Measurements from ENCODE around the gene TULP1. TPM values are rescaled to one million over a fixed set of nuclear protein-coding genes. Genes with fewer than 3 reads are reported as not detected.

Gene TULP1
- total RNA-seq, 4 donors from 2014 or later, result 1.2 TPM; not detected in 3

- WGBS, result 83% methylated on average over 3 of the region's 4 CpGs
- H3K4me1 ChIP-seq, result no peaks in the 10 kb centered on the region
- H3K36me3 ChIP-seq, result no peaks in the 10 kb centered on the region
- TF ChIP-seq POLR2AphosphoS5 (IDR thresholded peaks at IDR 0.05) (no peak), POLR2A (IDR thresholded peaks at IDR 0.05; ENCODE audit: low read depth) (no peak), EP300 (IDR thresholded peaks at IDR 0.05) (no peak), CTCF (IDR thresholded peaks at IDR 0.05) (no peak)
- no peak overlapping the region for H3K27ac ChIP-seq (replicated peaks in 1 of 4)
- peaks cover 0 to 16% (median 11%) of the 10 kb centered on the region in 4 donors for H3K9me3 ChIP-seq
- H3K27me3 ChIP-seq, result peaks cover 0 to 12% (median 0%) of the 10 kb centered on the region in 4 donors
- no peak for DNase-seq (ENCODE audit: extremely low spot score)
- intact Hi-C loops (cut with DNase I), result no loop called here
- H3K4me3 ChIP-seq, result no peak overlapping the region
These were observed 42.1 kb upstream of the TULP1 start for GRCh38 chr6:35554811-35555210.

- DNase-seq (ENCODE audit: extremely low spot score), result no peak
- TF ChIP-seq CTCF (IDR thresholded peaks at IDR 0.05) (no peak), EP300 (IDR thresholded peaks at IDR 0.05) (no peak), POLR2A (IDR thresholded peaks at IDR 0.05; ENCODE audit: low read depth) (no peak), POLR2AphosphoS5 (IDR thresholded peaks at IDR 0.05) (no peak)
- Histone ChIP-seq H3K27ac (replicated peaks in 1 of 4) (no peak overlapping the region), H3K4me1 (no peaks in the 10 kb centered on the region), H3K36me3 (no peaks in the 10 kb centered on the region), H3K27me3 (peaks cover 0 to 12% (median 2%) of the 10 kb centered on the region in 4 donors), H3K4me3 (no peak overlapping the region), H3K9me3 (peaks cover 0 to 16% (median 11%) of the 10 kb centered on the region in 4 donors)
- intact Hi-C loops (cut with DNase I), result no loop called here
- WGBS, result 65% methylated on average over 6 of the region's 6 CpGs
These were observed 40.6 kb upstream of the TULP1 start for GRCh38 chr6:35553315-35553714.

GRCh38 chr6:35552285-35552917 is 39.7 kb upstream of the TULP1 start:
- Histone ChIP-seq H3K27me3 (peaks cover 0 to 12% (median 2%) of the 10 kb centered on the region in 4 donors), H3K4me1 (no peaks in the 10 kb centered on the region), H3K36me3 (no peaks in the 10 kb centered on the region), H3K27ac (replicated peaks in 1 of 4) (no peak overlapping the region), H3K4me3 (no peak overlapping the region), H3K9me3 (peaks cover 0 to 16% (median 11%) of the 10 kb centered on the region in 4 donors)
- 52% methylated on average over 5 of the region's 5 CpGs for WGBS
- TF ChIP-seq POLR2AphosphoS5 (IDR thresholded peaks at IDR 0.05) (no peak), EP300 (IDR thresholded peaks at IDR 0.05) (no peak), CTCF (IDR thresholded peaks at IDR 0.05) (peak; percentile 32 to 66 (median 49)), POLR2A (IDR thresholded peaks at IDR 0.05; ENCODE audit: low read depth) (no peak)
- no peak for DNase-seq (ENCODE audit: extremely low spot score)
- intact Hi-C loops (cut with DNase I), result no loop called here

GRCh38 chr6:35550437-35550836 is 37.7 kb upstream of the TULP1 start:
- WGBS, result 72% methylated on average over 1 of the region's 1 CpG
- no peak for DNase-seq (ENCODE audit: extremely low spot score)
- H3K27me3 ChIP-seq, result peaks cover 0 to 17% (median 2%) of the 10 kb centered on the region in 4 donors
- H3K4me1 ChIP-seq, result no peaks in the 10 kb centered on the region
- no peaks in the 10 kb centered on the region for H3K36me3 ChIP-seq
- intact Hi-C loops (cut with DNase I), result no loop called here
- H3K4me3 ChIP-seq, result no peak overlapping the region
- TF ChIP-seq EP300 (IDR thresholded peaks at IDR 0.05) (no peak), CTCF (IDR thresholded peaks at IDR 0.05) (no peak), POLR2A (IDR thresholded peaks at IDR 0.05; ENCODE audit: low read depth) (no peak), POLR2AphosphoS5 (IDR thresholded peaks at IDR 0.05) (no peak)
- peaks cover 0 to 16% (median 11%) of the 10 kb centered on the region in 4 donors for H3K9me3 ChIP-seq
- no peak overlapping the region for H3K27ac ChIP-seq (replicated peaks in 1 of 4)
